ENCODE measurements around the gene TBCB. TPM values are rescaled to one million over a fixed set of nuclear protein-coding genes. Genes with fewer than 3 reads are reported as not detected.
A peak's percentile ranks its signal among the peaks of the same experiment; 100 is the strongest.
"Not testable (repeated sequence)": the region's sequence is repeated elsewhere in the genome, so short reads cannot be mapped to it uniquely, and the experiment has no call there.

TBCB gene
- total RNA-seq, 1 donor from 2014 or later: 114 TPM

DNA sequence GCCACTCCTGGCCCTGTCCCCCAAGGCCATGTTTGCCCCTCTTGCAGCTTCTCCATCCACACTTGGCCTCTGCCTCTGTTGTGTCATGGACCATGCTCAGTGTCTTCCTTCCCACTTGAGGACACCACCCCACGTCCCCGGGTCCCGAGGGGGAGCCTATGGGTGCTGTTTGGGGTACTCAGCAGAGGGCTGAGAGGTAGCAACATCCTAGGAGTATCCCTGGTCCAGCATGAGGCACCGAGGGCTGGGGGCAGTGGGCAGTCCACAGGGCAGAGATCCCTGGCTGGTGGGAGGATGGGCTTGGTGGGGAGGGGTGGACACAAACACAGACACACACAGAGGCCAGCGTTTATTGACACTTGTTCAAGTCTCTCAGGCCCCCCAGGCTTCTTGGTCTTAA is 35.3 kb downstream of the TBCB start:
- ATAC-seq (no peak), DNase-seq (ENCODE audit: missing footprints) (no peak)
- intact Hi-C loops (cut with DNase I): no loop called here

DNA sequence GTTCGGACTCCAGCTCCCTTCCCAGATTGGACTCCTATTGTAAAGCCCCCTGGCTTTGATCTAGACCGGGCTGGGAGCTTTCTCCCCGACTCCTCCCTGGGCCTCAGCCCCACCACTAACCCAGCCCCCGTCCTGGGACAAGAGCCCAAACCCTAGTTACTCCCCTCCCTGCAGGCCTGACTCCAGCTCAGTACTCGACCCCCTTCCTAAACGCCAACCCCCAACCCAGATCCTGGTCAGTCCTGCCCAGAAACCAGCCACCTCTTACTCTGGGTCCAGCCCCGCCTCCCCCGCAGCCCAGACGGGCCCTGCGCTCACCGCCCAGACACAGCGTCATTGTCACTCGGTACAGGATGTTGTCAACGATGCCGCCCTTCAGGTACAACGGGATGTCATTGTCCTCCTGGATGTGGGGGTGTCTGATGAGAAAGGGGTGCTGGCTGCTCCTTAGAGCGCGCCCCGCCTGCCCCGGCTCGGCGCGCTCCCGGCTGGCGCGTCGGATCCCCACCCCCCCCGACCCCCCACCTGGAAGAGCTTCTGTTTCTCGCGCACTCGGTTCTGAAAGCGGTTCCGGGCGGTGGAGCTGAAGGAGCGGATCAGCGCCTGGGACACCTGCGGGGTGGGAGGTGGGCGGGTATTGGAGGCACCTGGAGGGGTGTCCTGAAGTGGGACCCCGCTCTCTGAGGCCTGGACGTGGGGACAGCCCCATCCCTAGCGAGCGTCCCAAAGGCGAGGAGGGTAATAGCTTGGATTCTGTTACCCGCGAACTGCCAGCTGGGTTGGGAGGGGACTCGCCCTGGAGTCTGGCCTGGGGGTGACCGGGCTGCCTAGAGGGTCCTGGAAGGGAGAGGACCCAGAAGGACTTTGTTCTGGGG is 36.1 kb downstream of the TBCB start:
- intact Hi-C loops (cut with DNase I): loop anchor here (1.0 kb wide), 2 partner anchors 11 to 23 kb away; partner anchors contain the start of gene CAPNS1
- DNase-seq (ENCODE audit: missing footprints): no peak
- peak; percentile 70 for ATAC-seq

DNA sequence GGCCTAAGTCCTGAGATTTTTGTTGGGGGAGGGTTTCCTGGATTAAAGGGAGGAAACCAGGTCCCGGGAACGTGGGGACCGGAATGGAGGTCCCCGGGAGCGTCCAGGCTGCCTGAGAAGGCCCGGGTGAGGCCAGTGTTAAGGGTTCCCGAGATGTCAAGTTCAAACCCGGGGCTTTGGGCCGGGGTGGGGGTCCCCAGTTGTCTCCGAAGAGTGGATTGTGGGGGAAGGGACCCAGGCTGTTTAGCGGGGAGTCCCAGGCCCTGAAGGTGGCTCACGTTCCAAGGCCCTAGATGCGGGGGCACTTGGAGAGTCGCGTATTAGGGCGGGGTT is 36.7 kb downstream of the TBCB start:
- intact Hi-C loops (cut with DNase I): loop anchor here (1.0 kb wide), 2 partner anchors 12 to 24 kb away; partner anchors contain the start of gene CAPNS1
- DNase-seq (ENCODE audit: missing footprints) (no peak), ATAC-seq (no peak)

DNA sequence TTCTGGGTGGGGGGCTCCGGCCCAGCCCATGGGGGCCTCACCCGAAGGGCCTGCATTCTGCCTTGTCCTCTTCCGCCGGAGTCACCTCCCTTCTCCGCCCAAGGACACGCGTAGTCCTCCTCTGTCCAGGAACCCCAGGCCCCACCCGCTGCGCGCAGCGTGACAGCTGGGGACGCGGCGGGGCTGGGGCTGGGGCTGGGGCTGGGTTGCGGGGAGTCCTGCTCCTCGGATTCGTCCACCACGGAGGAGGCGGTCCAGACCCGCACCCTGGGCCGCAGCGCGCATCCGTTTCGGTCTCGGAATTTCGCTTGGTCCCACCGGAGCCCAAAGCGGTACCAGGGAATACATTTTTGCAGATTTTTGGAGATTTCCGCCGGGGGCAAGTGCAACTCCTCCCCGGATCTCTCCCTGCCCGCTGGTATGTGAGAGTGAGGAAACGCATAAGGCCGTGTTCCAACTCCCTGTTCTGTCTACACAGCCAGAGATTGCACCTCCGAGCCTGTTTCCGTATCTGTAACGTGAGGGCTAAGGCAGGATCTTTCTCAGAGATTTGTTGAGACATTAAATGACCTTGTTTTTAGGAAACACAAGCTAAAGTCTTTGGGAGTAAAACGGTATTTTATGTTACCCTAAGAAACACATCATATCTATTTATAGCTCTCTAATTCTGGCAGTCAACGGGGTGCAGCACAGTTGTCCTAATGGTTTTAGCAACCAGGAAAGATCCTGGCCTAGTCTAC is 37.3 kb downstream of the TBCB start, which contains the start of gene COX7A1:
Gene COX7A1 (minus strand): TSS at position 96 of the 740 bp plus-strand sequence. CDS start 40 bp downstream, at position 56.
- intact Hi-C loops (cut with DNase I): loop anchor here (1.0 kb wide), 3 partner anchors 12 to 24 kb away; partner anchors contain the start of gene CAPNS1
- DNase-seq (ENCODE audit: missing footprints) (peak; percentile 87), ATAC-seq (peak; percentile 91)

DNA sequence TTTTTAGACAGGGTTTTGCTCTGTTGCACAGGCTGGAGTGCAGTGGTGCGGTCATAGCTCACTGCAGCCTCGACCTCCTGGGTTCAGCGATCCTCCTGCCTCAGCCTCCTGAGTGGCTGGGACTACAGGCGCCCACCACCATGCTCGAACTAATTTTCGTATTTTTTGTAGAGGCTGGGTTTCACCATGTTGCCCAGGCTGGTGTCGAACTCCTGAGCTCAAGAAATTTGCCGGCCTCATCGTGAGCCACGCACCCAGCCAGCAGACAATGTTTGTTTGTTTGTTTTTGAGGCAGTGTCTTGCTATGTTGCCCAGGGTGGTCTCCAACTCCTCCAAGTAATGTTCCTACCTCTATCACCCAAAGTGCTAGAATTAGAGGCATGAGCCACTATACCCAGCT is 37.9 kb downstream of the TBCB start:
- ATAC-seq (no peak), DNase-seq (ENCODE audit: missing footprints) (no peak)
- intact Hi-C loops (cut with DNase I): loop anchor here (1.0 kb wide), 1 partner anchor 16 kb away; no protein-coding TSS in a partner anchor

DNA sequence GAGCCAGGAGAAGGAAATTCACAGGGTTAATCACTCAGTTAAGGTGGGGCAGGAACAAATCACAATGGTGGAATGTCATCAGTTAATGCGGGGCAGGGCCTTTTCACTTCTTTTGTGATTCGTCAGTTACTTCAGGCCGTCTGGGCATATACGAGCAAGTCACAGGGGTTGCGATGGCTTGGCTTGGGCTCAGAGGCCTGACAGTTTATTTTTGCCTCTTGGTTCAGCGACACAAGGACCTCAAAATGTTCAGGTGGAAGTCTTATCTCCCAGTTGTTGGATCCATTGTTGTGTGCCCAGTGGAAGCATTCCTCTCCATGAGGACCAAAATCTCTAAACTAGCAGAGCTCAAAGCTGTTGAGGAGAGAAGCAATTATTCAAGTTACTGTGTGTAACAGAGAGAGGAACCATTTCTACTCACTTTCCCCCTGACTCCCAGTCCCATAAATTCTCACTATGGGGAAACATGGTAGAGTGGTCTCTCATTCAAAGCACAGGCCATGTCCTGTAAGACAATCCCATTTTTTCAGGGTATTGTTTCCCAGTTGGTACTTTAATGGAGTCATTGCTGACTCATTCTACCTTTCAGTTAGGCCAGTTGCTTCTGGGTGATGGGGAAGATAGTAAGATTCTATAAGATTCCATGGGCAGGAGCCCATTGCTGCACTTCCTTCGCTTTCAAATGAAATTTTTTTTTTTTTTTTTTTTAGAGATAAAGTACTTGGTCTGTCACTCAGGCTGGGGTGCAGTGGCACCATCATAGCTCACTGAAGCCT is 45.7 kb downstream of the TBCB start:
- DNase-seq (ENCODE audit: missing footprints): no peak
- intact Hi-C loops (cut with DNase I): no loop called here
- no peak for ATAC-seq

DNA sequence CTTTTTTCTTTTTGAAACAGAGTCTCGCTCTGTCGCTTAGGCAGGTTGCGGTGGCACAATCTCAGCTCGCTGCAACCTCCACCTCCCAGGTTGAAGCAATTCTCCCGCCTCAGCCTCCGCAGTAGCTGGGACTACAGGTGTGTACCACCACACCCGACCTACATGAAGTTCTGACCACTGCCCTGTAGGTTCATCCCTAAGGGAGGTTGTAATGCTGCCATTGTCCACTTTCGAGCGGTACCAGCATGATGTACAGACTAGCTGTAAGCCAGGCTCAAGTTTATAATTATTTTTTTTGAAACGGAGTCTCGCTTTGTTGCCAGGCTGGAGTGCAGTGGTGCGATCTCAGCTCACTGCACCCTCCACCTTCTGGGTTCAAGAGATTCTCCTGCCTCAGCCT is 48.5 kb downstream of the TBCB start:
- intact Hi-C loops (cut with DNase I): no loop called here
- no peak for ATAC-seq
- DNase-seq (ENCODE audit: missing footprints): no peak

DNA sequence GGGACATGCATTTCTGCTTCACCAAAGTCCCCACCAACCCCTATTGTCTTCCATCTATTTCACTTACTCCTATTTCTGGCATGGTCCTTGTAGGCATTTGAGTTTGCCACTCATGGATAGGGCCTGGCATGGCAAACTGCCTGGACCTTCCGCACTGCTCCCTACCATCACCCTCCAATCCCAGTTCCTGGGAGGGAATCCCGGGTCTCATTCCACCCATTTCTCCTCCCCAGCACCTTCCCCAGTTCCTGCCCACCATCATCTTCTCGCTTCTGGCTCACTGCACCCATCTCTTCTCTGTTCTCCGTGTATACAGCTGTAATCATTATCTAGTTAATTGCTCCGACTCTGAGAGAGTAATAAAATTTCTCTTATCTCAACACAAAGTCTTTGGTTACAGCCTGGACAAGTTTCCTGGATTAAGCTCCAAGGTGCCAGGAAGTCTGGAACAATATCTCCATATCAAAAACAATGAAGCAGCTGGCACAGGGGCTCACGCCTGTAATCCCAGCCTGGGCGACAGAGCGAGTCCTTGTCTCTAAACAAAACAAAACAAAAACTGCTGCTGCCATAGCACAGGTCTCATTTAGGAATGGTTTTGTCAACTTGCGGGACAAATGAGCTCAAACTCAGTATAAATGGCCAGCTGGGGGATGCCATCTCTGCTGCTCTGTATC is 54.0 kb downstream of the TBCB start:
- ATAC-seq: peak; percentile 39
- intact Hi-C loops (cut with DNase I): loop anchor here (1.0 kb wide), 1 partner anchor 16 kb away; no protein-coding TSS in a partner anchor
- DNase-seq (ENCODE audit: missing footprints): no peak

DNA sequence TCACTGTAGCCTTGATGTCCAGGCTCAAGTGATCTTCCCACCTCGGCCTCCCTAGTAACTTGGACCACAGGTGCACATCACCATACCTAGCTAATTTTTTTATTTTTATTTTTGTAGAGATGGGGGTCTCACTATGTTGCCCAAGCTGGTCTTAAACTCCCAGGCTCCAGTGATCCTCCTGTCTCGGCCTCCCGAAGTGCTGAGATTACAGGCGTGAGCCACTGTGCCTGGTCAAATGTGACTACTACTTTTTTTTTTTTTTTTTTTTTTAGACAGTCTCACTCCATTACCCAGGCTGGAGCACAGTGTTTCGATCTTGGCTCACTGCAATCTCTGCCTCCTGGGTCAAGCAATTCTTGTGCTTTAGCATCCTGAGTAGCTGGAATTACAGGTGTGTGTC is 57.6 kb downstream of the TBCB start:
- ATAC-seq (no peak), DNase-seq (ENCODE audit: missing footprints) (no peak)
- intact Hi-C loops (cut with DNase I): loop anchor here (10.0 kb wide), 1 partner anchor 178 kb away; the partner anchor contains the start of gene SDHAF1

DNA sequence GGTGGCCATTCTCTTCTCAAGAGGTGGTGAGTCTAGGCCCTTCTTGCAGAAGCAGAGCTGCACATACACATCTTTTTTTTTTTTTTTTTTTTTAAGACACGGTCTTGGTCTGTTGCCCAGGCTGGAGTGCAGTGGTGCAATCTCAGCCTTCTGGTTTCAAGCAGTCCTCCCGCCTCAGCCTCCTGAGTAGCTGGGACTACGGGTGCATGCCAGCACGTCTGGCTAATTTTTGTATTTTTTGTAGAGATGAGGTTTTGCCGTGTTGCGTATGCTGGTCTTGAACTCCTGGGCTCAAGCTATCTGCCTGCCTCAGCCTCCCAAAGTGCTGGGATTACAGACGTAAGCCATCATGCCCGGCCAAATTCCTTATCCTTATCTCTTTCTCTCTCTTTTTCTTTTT is 58.6 kb downstream of the TBCB start:
- ATAC-seq; DNase-seq (ENCODE audit: missing footprints): not testable (repeated sequence)
- intact Hi-C loops (cut with DNase I): loop anchor here (10.0 kb wide), 1 partner anchor 179 kb away; the partner anchor contains the start of gene SDHAF1

Other genes starting within 250 kb of the TBCB start
- 20.5 TPM for gene APLP1, start 246.9 kb upstream of the TBCB start, total RNA-seq
- 2.1 TPM for gene NFKBID, start 214.9 kb upstream of the TBCB start, total RNA-seq
- gene HCST, start 212.9 kb upstream of the TBCB start, total RNA-seq: 6.3 TPM
- gene TYROBP, start 207.2 kb upstream of the TBCB start, total RNA-seq: 34.5 TPM
- 8.4 TPM for gene LRFN3, start 179.1 kb upstream of the TBCB start, total RNA-seq
- 9.7 TPM for gene SDHAF1, start 120.3 kb upstream of the TBCB start, total RNA-seq
- 0.35 TPM for gene SYNE4, start 106.7 kb upstream of the TBCB start, total RNA-seq
- 12.1 TPM for gene ALKBH6, start 101.3 kb upstream of the TBCB start, total RNA-seq
- 3.6 TPM for gene CLIP3, start 82.6 kb upstream of the TBCB start, total RNA-seq
- gene THAP8, start 61.2 kb upstream of the TBCB start, total RNA-seq: 4.1 TPM
- 25.5 TPM for gene WDR62, start 60.6 kb upstream of the TBCB start, total RNA-seq
- gene OVOL3, start 4.3 kb upstream of the TBCB start, total RNA-seq: not detected
- gene POLR2I, start 593 bp upstream of the TBCB start, total RNA-seq: 145 TPM
- 854 TPM for gene CAPNS1, start 24.6 kb downstream of the TBCB start, total RNA-seq
- gene COX7A1, start 37.0 kb downstream of the TBCB start, total RNA-seq: 3,337 TPM
- 4.6 TPM for gene ZNF565, start 99.2 kb downstream of the TBCB start, total RNA-seq
- 34.3 TPM for gene ZNF146, start 99.6 kb downstream of the TBCB start, total RNA-seq

All from Right ventricle myocardium inferior (tissue), 1 donor.